Measurements from ENCODE around the gene CDKN1B.

- TF ChIP-seq CTCF (IDR thresholded peaks at IDR 0.05), result no peak
- TF ChIP-seq POLR2A (IDR thresholded peaks at IDR 0.05), result no peak
These were observed 17.4 kb downstream of the CDKN1B start for GRCh38 chr12:12734561-12735071.

Data from heart left ventricle (tissue), 13 donors.